ENCODE results near the gene EPHA6.
"Not testable (repeated sequence)": the region's sequence is repeated elsewhere in the genome, so short reads cannot be mapped to it uniquely, and the experiment has no call there.

The EPHA6 gene

GRCh38 chr3:97276879-97277550 lies 462.6 kb downstream of the EPHA6 start:
- DNase-seq (ENCODE audit: low read depth in 2 of 2): not testable (repeated sequence)

DNA sequence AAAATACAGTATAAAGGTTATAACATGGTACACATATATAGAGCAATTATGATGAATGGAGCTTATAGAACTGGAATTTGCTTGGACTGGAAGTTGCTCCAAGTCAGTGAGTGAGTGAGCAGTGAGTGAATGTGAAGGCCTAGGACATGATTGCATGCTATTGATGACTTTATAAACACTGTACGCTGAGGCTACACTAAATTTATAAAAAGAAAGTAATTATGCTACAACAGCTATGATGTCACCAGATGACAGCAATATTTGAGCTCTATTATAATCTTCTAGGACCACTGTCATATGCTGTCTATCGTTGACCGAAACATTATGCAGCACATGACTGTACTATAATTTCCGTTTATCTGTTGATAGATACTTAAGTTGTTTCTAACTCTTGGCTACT lies 463.3 kb downstream of the EPHA6 start:
- DNase-seq (ENCODE audit: low read depth in 2 of 2): no peak

DNA sequence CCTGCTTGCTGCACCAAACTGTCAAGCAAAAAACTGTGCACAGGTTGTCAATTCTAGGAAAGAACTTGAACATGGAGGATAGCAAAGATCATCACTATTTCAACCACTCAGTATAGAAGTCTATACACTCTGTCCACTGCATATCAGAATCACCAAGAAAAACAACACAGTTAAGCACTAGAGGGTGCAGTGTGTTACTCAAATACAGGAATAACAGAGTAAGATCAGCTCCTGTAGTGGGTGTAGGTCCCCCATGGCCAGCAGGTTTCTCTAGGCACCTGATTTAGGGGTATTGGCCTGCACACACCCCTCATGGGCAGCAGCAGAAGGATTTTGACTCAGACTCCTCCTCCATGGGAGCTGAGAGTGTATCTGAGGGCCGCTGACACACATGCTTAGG lies 464.1 kb downstream of the EPHA6 start:
- no peak for DNase-seq (ENCODE audit: low read depth in 2 of 2)

DNA sequence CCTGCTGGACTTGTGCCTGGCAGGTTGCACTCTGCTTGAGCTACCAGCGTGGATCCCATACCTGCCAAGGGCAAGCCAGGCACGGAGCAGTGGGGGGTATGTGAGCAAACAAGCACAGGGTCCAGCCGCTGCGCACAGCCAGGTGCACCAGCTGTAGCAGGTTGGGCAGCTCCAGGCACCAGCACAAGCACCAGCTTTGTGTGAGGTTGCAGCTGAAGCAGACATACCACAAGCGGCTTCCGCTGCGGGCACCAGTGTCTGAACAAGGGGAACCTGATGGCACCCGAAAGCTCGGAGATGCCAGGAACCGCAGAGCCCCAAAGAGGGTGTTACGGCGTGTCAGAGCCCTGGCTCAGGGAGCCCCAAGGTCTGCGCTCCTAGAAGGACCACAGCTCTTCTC lies 477.5 kb downstream of the EPHA6 start:
- no peak for DNase-seq (ENCODE audit: low read depth in 2 of 2)

GRCh38 chr3:97293596-97294131 lies 479.3 kb downstream of the EPHA6 start:
- no peak for DNase-seq (ENCODE audit: low read depth in 2 of 2)

- DNase-seq (ENCODE audit: low read depth in 2 of 2): no peak
Measured at GRCh38 chr3:97297032-97297431, 482.6 kb downstream of the EPHA6 start.

- no peak for DNase-seq (ENCODE audit: low read depth in 2 of 2)
Measured at GRCh38 chr3:97301114-97301513, 486.7 kb downstream of the EPHA6 start.

DNA sequence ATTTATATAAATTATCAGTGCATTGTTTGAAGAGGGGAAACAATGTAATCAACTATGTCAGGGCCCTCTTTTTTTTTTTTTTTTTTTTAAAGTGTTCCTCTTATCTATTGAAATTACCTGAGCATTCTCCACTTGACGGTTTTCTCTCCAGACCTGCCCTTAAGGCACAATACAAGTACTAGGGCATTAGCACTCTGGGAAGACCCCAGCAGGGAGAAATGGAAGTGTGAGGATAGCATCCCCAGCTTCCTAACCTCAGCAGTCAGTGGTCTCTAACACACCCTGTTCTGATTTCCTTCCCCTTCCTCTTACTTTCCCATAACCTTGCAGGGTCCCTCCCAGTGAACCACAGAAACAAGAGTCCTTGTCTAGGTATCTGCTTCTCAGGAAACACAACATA lies 491.8 kb downstream of the EPHA6 start:
- DNase-seq (ENCODE audit: low read depth in 2 of 2): no peak

DNA sequence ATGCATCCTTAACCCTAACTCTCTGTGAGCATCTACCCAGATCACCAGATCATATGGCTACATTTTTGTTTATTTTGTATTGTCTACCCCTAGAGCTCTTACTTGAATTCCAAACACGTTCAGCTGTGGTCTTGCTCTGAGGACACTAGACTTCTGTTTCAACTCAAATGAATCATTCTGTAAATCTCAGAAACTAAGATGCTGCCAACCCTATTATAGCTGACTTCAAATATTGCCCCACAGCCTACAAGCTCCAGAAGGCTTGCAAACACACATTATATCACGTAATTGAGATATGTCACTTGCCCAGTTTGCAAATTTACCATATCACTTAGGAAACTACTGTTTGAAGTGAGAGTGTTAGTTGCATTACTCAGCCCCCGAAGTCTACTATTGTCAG lies 524.0 kb downstream of the EPHA6 start:
- no peak for DNase-seq (ENCODE audit: low read depth in 2 of 2)

DNA sequence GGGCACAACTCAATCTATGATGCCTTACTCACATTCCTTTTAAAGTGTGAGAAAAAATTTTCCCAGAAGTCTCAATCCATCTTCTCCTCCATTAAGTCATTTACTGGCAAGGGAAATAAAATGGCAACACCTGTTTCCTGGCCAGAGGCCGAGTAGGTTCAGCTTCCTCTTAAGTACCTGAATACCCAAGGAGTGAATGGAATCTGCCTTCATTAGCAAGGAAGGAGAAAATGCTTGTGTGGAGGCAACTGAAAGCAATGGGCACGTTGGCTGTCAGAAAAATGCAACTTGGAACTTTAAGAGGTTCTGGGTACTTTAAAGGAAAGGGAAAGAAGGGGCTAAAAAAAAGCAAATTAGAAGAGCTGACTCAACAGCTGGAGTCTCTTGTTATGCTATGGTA lies 526.5 kb downstream of the EPHA6 start:
- DNase-seq (ENCODE audit: low read depth in 2 of 2): no peak

GRCh38 chr3:97347780-97348179 lies 533.4 kb downstream of the EPHA6 start:
- no peak for DNase-seq (ENCODE audit: low read depth in 2 of 2)

- DNase-seq (ENCODE audit: low read depth in 2 of 2): no peak
Measured at GRCh38 chr3:97350971-97351370, 536.6 kb downstream of the EPHA6 start.

GRCh38 chr3:97353176-97353575 lies 538.8 kb downstream of the EPHA6 start:
- no peak for DNase-seq (ENCODE audit: low read depth in 2 of 2)

- DNase-seq (ENCODE audit: low read depth in 2 of 2): no peak
Measured at GRCh38 chr3:97359977-97360376, 545.6 kb downstream of the EPHA6 start.

DNA sequence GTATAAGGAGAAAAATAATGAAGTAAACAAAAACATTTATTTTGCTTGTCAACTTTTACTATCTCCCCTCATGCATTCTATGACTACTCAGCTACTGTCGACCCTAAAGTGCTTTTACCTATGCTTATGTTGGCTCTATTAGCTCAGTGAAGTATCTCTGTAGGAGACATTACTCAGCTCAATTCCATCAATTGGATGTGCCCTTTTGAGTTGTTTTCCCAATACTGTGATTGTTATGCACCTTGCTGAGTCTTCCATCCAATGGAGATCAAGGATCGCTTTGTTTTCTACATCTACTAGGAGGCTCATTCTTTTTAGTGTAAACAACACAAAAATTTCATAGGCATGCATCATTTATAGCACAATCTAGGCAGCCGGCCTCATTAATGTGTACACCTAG lies 546.4 kb downstream of the EPHA6 start:
- no peak for DNase-seq (ENCODE audit: low read depth in 2 of 2)

DNA sequence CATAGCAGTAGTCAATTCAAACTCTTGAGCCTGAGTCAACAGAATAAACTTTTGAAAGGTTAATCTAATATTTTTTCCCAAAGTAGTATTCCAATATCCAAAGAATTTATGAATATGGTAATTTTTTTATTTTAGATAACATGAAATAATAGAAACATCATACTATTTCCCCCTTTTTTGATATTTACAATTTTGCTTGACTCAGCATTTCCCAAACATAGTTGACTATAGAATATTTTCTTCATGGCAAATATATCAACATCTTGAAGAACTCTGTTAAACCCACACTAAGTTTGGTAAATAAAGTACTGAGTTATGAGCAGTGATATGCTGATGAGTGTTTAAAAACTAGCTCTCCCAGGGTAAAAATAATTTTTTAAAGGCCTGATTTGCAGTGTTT lies 570.2 kb downstream of the EPHA6 start:
- DNase-seq (ENCODE audit: low read depth in 2 of 2): no peak

DNA sequence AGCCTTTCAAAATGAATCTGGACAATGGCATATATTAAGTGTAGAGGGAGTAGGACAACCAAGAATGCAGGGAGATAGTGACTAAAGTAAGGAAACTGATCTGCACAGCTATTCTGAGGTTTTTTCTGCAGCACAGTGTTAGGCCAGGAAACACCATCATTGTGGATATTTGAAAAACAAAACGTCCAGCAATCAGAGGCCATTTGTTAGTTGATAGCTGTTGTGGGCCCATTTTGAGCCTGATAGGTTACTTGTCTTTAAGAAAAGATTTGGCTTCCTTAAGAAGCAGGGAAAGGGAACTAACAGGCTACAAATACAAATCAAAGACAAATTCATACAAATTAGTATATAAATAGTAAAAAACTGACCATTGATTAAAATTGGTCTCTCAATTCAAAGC lies 574.4 kb downstream of the EPHA6 start:
- DNase-seq (ENCODE audit: low read depth in 2 of 2): no peak

DNA sequence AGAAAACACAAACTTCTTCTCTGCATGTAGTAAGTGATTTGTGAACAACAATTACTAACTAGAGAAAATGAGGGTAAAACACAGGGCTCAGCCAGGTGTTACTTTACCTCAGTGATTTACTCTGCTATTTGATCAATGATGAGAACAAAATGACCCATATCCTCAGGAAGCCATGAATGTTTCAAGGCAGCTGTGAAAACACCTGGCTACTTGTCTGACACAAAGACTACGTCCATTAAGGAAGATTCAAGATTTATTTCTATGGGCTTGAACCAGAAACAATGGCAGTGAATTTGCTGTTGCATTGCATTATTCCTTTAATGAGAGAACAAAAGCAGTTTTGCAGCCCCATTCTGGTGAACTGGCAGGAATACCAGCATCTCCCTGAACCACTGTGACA lies 575.5 kb downstream of the EPHA6 start:
- DNase-seq (ENCODE audit: low read depth in 2 of 2): no peak

- DNase-seq (ENCODE audit: low read depth in 2 of 2): no peak
Measured at GRCh38 chr3:97391167-97391566, 576.8 kb downstream of the EPHA6 start.

DNA sequence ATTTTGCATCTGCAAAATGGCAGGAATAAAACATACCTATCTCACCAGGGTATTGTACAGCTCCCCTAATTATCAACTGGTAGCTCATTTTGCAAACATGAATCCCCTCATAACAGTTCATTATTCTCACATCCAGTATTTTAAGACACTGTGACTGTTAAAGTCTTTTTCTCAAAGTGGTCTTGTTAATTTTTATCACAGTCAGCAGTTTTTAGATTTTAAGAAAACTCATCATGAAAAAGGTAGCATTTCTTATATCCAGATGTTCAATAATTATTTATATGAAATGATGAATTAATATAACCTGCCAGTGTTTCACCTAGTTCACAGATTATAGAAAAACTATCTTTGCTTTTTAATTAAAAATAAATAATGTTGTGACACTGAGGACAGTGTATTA lies 595.2 kb downstream of the EPHA6 start:
- no peak for DNase-seq (ENCODE audit: low read depth in 2 of 2)

GRCh38 chr3:97421565-97421964 lies 607.2 kb downstream of the EPHA6 start:
- DNase-seq (ENCODE audit: low read depth in 2 of 2): no peak

DNA sequence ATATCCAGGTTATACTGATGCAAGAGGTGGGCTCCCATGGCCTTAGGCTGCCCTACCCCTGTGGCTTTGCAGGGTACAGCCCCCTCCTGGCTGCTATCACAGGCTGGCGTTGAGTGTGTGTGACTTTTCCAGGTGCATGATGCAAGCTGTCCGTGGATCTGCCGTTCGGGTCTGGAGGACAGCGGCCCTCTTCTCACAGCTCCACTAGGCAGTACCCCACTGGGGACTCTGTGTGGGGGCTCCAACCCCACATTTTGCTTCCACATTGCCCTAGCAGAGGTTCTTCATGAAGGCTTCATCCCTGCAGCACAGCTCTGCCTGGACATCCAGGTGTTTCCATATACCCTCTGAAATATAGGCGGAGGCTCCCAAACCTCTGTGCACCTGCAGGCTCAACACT lies 610.6 kb downstream of the EPHA6 start:
- no peak for DNase-seq (ENCODE audit: low read depth in 2 of 2)

DNA sequence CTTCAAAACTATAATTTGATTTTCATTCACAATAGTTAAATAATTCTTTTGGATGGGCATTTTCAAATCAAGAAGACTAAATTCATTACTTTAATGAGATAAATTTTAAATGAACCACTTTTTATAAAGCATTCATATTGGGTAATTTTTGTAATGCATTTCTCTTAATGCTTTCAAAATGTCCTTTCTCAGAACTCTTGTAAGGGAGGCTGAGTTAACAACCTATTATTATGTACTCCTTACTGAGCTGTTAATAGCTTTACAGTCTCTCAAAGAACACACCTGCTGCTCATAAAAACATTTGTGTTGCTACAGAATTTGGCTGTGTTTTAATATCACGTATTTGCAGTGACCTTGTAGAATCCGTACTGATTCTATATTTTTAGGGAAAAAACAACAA lies 616.2 kb downstream of the EPHA6 start:
- no peak for DNase-seq (ENCODE audit: low read depth in 2 of 2)

DNA sequence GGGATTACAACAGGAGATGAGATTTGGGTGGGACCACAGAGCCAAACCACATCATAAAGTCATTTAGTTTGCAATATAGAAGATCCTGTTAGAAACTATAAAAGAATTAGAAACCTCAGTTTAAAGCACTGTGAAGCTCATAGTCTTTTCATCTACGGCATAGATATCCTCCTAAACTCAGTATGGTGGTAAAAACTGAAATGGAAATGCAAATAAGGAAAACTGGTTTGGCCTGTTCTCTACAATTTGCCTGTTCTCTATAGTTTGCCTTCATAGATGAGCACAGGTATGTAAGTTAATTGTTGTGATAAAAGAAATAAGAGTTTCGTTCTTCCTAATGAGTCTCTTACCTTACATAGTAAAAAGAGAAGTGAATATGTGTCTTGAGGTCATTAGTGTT lies 618.5 kb downstream of the EPHA6 start:
- DNase-seq (ENCODE audit: low read depth in 2 of 2): no peak

Measured in fibroblast of skin of left quadriceps (primary cell).